Measurements from ENCODE around the gene FYTTD1.
"Not testable (repeated sequence)": the region's sequence is repeated elsewhere in the genome, so short reads cannot be mapped to it uniquely, and the experiment has no call there.

DNA sequence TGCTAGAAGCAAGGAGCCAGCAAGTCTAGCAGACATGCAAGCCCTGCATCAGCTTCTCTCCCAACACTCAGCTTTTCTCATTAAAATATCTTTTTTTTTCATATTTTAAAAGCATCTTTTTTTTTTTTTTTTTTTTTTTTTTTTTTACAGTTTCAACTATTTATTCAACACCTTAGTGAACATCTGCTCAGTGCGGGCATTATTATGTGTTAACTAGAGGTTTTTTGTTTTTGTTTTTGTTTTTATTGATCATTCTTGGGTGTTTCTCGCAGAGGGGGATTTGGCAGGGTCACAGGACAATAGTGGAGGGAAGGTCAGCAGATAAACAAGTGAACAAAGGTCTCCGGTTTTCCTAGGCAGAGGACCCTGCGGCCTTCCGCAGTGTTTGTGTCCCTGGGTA, 18.9 kb upstream of the FYTTD1 start:
- TF ChIP-seq, protein P1, sequence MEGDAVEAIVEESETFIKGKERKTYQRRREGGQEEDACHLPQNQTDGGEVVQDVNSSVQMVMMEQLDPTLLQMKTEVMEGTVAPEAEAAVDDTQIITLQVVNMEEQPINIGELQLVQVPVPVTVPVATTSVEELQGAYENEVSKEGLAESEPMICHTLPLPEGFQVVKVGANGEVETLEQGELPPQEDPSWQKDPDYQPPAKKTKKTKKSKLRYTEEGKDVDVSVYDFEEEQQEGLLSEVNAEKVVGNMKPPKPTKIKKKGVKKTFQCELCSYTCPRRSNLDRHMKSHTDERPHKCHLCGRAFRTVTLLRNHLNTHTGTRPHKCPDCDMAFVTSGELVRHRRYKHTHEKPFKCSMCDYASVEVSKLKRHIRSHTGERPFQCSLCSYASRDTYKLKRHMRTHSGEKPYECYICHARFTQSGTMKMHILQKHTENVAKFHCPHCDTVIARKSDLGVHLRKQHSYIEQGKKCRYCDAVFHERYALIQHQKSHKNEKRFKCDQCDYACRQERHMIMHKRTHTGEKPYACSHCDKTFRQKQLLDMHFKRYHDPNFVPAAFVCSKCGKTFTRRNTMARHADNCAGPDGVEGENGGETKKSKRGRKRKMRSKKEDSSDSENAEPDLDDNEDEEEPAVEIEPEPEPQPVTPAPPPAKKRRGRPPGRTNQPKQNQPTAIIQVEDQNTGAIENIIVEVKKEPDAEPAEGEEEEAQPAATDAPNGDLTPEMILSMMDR (IDR thresholded peaks at IDR 0.05; ENCODE audit: low read depth, low read length, poor library complexity, severe bottlenecking) = not testable (repeated sequence)
- not testable (repeated sequence) for TF ChIP-seq EZH2phosphoT487 (IDR thresholded peaks at IDR 0.05; ENCODE audit: borderline replicate concordance, low read length)
